ENCODE data around the gene TFAP2B. TPM values are rescaled to one million over a fixed set of nuclear protein-coding genes. Genes with fewer than 3 reads are reported as not detected.

The TFAP2B gene
- total RNA-seq: not detected
- long read RNA-seq: 0 reads

- no peak for DNase-seq
- ATAC-seq: no peak
- intact Hi-C loops (cut with DNase I): loop anchor here (5.0 kb wide), 2 partner anchors 529 to 1204 kb away; no protein-coding TSS in a partner anchor
Measured at GRCh38 chr6:50818673-50819072, at the start of gene TFAP2B. Gene TFAP2B, plus strand, starts transcription at chr6:50818871. Its CDS starts 21 bp downstream, at chr6:50818892.

GRCh38 chr6:50778696-50779095 lies 40.0 kb upstream of the TFAP2B start:
- DNase-seq (no peak), ATAC-seq (no peak)
- intact Hi-C loops (cut with DNase I): no loop called here

- ATAC-seq (no peak), DNase-seq (no peak)
- intact Hi-C loops (cut with DNase I): no loop called here
Measured at GRCh38 chr6:50780382-50780781, 38.3 kb upstream of the TFAP2B start.

GRCh38 chr6:50785921-50786320 lies 32.8 kb upstream of the TFAP2B start:
- intact Hi-C loops (cut with DNase I): no loop called here
- DNase-seq (no peak), ATAC-seq (no peak)

- ATAC-seq: no peak
- no peak for DNase-seq
- intact Hi-C loops (cut with DNase I): no loop called here
Measured at GRCh38 chr6:50791900-50792508, 26.7 kb upstream of the TFAP2B start.

- no peak for ATAC-seq
- no peak for DNase-seq
- intact Hi-C loops (cut with DNase I): no loop called here
Measured at GRCh38 chr6:50792771-50793170, 25.9 kb upstream of the TFAP2B start.

- intact Hi-C loops (cut with DNase I): no loop called here
- no peak for ATAC-seq
- DNase-seq: no peak
Measured at GRCh38 chr6:50795574-50795973, 23.1 kb upstream of the TFAP2B start.

GRCh38 chr6:50804283-50804682 lies 14.4 kb upstream of the TFAP2B start:
- intact Hi-C loops (cut with DNase I): no loop called here

GRCh38 chr6:50807035-50807434 lies 11.6 kb upstream of the TFAP2B start:
- DNase-seq (no peak), ATAC-seq (no peak)
- intact Hi-C loops (cut with DNase I): no loop called here

More at GRCh38 chr6:50804283-50804682, 14.4 kb upstream of the TFAP2B start:
- ATAC-seq: no peak
- no peak for DNase-seq

GRCh38 chr6:50815436-50816114 lies 3.1 kb upstream of the TFAP2B start:
- no peak for DNase-seq
- no peak for ATAC-seq
- intact Hi-C loops (cut with DNase I): loop anchor here (2.0 to 5.0 kb wide), 3 partner anchors 532 to 1207 kb away; no protein-coding TSS in a partner anchor

- ATAC-seq (peak in 1 of 2 donors; percentile 63), DNase-seq (peak; percentile 56)
- intact Hi-C loops (cut with DNase I): loop anchor here (2.0 to 5.0 kb wide), 3 partner anchors 531 to 1206 kb away; no protein-coding TSS in a partner anchor
Measured at GRCh38 chr6:50816115-50816675, 2.5 kb upstream of the TFAP2B start.

- intact Hi-C loops (cut with DNase I): loop anchor here (2.0 to 5.0 kb wide), 3 partner anchors 530 to 1205 kb away; no protein-coding TSS in a partner anchor
- no peak for DNase-seq
Measured at GRCh38 chr6:50816947-50817645, 1.6 kb upstream of the TFAP2B start.

GRCh38 chr6:50817646-50817950 lies 1.1 kb upstream of the TFAP2B start:
- intact Hi-C loops (cut with DNase I): loop anchor here (2.0 to 5.0 kb wide), 3 partner anchors 530 to 1205 kb away; no protein-coding TSS in a partner anchor
- no peak for DNase-seq
- no peak for ATAC-seq

More at GRCh38 chr6:50816947-50817645, 1.6 kb upstream of the TFAP2B start:
- ATAC-seq: no peak

- intact Hi-C loops (cut with DNase I): loop anchor here (5.0 kb wide), 2 partner anchors 529 to 1204 kb away; no protein-coding TSS in a partner anchor
- DNase-seq: no peak
Measured at GRCh38 chr6:50818020-50818419, 651 bp upstream of the TFAP2B start.

GRCh38 chr6:50819466-50819903 lies 814 bp downstream of the TFAP2B start:
- DNase-seq (no peak), ATAC-seq (peak in 1 of 2 donors; percentile 15)
- intact Hi-C loops (cut with DNase I): loop anchor here (5.0 kb wide), 2 partner anchors 528 to 1203 kb away; no protein-coding TSS in a partner anchor

More at GRCh38 chr6:50818020-50818419, 651 bp upstream of the TFAP2B start:
- ATAC-seq: no peak

GRCh38 chr6:50819904-50820868 lies 1.5 kb downstream of the TFAP2B start:
- no peak for DNase-seq

GRCh38 chr6:50820869-50821264 lies 2.2 kb downstream of the TFAP2B start:
- intact Hi-C loops (cut with DNase I): no loop called here
- DNase-seq: no peak
- no peak for ATAC-seq

More at GRCh38 chr6:50819904-50820868, 1.5 kb downstream of the TFAP2B start:
- intact Hi-C loops (cut with DNase I): loop anchor here (5.0 kb wide), 2 partner anchors 527 to 1202 kb away; no protein-coding TSS in a partner anchor
- no peak for ATAC-seq

GRCh38 chr6:50821441-50822077 lies 2.9 kb downstream of the TFAP2B start:
- intact Hi-C loops (cut with DNase I): no loop called here
- ATAC-seq (no peak), DNase-seq (no peak)

Measured in left cardiac atrium (tissue), 4 donors.